ENCODE results near the gene ADAMTS15.

The ADAMTS15 gene

GRCh38 chr11:130490682-130491449, 42.4 kb downstream of the ADAMTS15 start:
- no peak overlapping the region for H3K4me3 ChIP-seq (ENCODE audit: low read depth, low read length)
- TF ChIP-seq, protein P1, sequence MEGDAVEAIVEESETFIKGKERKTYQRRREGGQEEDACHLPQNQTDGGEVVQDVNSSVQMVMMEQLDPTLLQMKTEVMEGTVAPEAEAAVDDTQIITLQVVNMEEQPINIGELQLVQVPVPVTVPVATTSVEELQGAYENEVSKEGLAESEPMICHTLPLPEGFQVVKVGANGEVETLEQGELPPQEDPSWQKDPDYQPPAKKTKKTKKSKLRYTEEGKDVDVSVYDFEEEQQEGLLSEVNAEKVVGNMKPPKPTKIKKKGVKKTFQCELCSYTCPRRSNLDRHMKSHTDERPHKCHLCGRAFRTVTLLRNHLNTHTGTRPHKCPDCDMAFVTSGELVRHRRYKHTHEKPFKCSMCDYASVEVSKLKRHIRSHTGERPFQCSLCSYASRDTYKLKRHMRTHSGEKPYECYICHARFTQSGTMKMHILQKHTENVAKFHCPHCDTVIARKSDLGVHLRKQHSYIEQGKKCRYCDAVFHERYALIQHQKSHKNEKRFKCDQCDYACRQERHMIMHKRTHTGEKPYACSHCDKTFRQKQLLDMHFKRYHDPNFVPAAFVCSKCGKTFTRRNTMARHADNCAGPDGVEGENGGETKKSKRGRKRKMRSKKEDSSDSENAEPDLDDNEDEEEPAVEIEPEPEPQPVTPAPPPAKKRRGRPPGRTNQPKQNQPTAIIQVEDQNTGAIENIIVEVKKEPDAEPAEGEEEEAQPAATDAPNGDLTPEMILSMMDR (conservative IDR thresholded peaks at IDR 0.05; ENCODE audit: low read depth, low read length) = no peak
- DNase-seq (ENCODE audit: low read depth) = no peak

DNA sequence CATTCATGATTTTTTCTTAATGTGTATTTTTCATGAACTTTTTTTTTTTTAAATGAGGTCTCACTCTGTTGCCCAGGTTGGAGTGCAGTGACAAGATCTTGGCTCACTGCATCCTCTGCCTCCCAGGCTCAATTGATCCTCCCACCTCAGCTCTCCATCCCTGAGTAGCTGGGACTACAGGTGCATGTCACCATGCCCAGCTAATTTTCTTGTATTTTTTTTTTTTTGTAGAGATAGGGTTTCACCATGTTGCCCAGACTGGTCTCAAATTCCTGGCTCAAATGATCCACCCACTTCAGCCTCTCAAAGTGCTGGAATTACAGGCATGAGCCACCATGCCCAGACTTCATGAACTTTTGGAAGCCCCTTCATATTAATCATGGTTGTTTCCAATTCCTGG, 49.7 kb downstream of the ADAMTS15 start:
- no peak overlapping the region for H3K4me3 ChIP-seq (ENCODE audit: low read depth, low read length)
- DNase-seq (ENCODE audit: low read depth) = no peak
- TF ChIP-seq, protein P1 (conservative IDR thresholded peaks at IDR 0.05; ENCODE audit: low read depth, low read length) = no peak

DNA sequence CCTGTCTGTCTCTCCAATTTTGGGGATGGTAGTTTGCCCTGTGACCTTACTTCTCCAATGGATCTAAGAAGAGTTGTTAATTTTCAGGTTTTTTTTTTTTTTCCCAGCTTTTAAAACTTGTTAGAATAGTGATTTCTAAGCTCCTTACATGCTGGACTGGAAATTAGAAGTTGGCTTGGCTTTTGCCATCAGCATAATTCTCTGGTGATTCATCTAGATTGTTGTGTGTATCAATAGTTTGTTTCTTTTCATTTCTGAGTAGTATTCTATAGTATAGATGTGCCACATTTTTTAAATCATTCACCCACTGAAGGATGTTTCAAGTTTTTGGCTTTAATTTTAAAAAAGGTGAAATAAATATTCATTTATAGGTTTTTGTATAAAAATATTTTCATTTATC, 51.4 kb downstream of the ADAMTS15 start:
- TF ChIP-seq, protein P1 (conservative IDR thresholded peaks at IDR 0.05; ENCODE audit: low read depth, low read length) = no peak
- no peak overlapping the region for H3K4me3 ChIP-seq (ENCODE audit: low read depth, low read length)
- DNase-seq (ENCODE audit: low read depth) = peak; percentile 59

- TF ChIP-seq, protein P1 (conservative IDR thresholded peaks at IDR 0.05; ENCODE audit: low read depth, low read length) = no peak
- H3K4me3 ChIP-seq (ENCODE audit: low read depth, low read length) = no peak overlapping the region
- DNase-seq (ENCODE audit: low read depth) = no peak
Measured at GRCh38 chr11:130504317-130504716, 55.9 kb downstream of the ADAMTS15 start.

GRCh38 chr11:130508913-130509312, 60.5 kb downstream of the ADAMTS15 start:
- no peak for DNase-seq (ENCODE audit: low read depth)
- H3K4me3 ChIP-seq (ENCODE audit: low read depth, low read length) = no peak overlapping the region
- TF ChIP-seq, protein P1 (conservative IDR thresholded peaks at IDR 0.05; ENCODE audit: low read depth, low read length) = no peak

DNA sequence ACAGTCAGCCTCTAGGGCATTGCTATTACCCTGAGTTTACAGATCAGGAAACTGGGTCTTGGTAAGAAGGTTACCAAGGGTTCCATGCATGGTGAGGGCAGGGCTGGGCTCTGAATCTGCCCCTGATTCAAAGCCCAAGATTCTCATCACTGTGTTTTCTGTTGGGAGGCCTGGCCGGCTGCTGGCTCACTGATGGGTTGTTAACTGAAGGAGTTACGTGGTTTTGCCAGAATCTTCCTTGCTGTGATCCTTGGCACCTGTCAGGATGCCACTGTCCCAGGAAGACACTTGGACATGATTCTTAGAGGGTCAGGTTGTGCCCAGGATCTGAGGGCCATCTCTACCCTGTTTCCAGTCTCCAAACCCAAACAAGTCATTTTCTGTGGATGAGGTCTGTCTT, 61.5 kb downstream of the ADAMTS15 start:
- TF ChIP-seq, protein P1 (conservative IDR thresholded peaks at IDR 0.05; ENCODE audit: low read depth, low read length) = no peak
- H3K4me3 ChIP-seq (ENCODE audit: low read depth, low read length) = no peak overlapping the region
- no peak for DNase-seq (ENCODE audit: low read depth)

- no peak overlapping the region for H3K4me3 ChIP-seq (ENCODE audit: low read depth, low read length)
- TF ChIP-seq, protein P1 (conservative IDR thresholded peaks at IDR 0.05; ENCODE audit: low read depth, low read length) = no peak
- DNase-seq (ENCODE audit: low read depth) = peak; percentile 86
Measured at GRCh38 chr11:130510407-130511006, 62.1 kb downstream of the ADAMTS15 start.
